HG03025 (cell line): ENCODE results near the gene USP6NL.

Experiments used
- ATAC-seq: cut with Tn5 transposase; IDR thresholded peaks from one replicate; pipeline ENCODE4 v1.9.1; 2021; ENCODE audit warnings: mild to moderate bottlenecking, moderate library complexity; ENCODE audit not compliant: unreplicated experiment, low FRiP score

The USP6NL gene

DNA sequence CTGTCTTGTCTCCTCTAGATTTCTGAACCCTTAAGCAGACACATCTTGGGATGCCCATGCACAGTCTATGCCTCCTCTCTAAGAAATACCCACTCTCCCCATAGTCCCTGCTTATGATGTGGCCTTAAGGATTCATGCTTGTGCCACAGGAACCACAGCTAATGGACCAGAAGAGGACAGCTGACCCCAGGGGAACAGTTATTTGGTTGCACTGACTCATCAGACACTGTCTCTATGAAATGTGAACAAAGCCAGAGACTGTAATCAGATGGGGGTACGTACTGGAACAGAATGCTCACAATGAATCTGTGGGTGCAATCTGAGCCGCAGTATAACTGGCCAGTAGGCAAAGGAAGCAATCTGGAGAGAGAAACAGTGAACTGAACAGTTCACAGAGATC, 121.9 kb downstream of the USP6NL start:
- no peak for ATAC-seq

DNA sequence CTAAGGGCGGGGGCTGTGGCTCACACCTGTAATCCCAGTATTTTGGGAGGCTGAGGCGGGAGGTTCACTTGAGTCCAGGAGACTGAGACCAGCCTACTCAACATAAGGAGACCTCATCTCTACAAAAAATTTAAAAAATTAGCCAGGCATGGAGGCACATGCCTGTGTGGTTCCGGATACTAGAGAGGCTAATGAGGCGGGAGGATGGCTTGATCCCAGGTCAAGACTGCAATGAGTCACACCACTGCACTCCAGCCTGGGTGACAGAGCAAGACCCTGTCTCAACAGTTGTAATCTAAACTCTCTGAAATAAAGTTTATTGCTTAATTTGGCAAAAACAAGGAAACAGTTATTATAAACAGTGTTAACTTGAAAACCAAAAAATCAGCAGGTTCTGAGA, 123.3 kb downstream of the USP6NL start:
- ATAC-seq, result no peak

DNA sequence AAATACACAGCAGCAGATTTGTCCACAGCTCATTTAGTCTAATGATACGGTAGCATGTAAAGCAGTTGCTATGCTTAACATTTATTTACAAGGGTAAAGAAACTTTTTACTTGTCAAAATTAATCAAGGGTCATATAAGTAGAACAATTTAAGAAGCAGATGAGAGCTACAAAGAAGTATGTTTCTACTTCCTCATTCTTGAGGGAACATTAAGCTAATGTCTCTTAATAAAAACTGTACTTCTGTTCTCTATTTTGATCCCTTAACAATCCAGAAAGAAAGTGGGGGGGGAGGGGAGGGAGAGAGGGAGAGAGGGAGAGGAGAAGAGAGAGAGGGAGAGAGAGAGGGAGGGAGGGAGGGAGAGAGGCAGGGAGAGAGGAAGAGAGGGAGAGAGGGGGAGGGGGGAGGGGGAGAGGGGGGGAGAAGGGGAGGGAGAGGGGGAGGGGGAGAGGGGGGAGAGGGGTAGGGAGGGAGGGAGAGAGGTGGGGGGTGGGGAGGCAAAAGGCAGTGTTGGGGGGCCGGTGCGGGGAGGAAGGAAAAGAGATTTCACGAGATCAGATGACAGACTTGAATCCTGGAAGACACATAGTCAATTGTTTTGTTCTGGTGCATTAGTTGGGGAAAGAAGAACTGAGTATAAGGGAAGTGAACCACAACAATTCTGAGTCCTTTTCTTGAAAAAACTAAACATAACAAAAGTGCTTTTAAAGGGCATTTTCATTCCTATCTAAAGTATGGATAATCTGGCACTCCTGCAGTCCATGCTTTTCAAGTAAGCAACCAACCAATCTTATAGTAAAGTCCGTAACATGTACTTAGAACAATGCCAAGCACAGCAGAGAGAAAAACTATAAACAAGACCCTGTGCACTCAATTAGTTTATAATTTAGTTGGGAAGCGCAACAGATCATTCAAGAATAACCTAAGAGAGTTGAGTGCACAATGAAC, 128.0 kb downstream of the USP6NL start:
- ATAC-seq, result no peak

DNA sequence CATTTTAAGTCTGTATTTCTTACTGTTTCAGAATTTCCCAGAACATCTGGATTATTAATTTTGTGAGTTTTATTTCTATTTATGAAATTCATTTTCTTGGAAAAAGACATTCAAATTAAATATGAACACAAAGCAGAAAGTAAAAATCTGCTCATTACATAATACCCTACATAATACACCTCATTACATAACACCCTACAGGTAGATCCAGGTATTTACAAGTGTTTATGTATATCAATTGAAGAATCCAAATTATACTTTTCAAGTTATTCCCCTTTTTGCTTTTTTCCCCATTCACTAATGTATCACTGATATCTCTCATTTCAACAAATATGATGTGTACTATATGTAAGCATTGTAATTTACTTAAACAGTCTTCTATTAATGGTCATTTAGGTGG, 129.1 kb downstream of the USP6NL start:
- no peak for ATAC-seq

DNA sequence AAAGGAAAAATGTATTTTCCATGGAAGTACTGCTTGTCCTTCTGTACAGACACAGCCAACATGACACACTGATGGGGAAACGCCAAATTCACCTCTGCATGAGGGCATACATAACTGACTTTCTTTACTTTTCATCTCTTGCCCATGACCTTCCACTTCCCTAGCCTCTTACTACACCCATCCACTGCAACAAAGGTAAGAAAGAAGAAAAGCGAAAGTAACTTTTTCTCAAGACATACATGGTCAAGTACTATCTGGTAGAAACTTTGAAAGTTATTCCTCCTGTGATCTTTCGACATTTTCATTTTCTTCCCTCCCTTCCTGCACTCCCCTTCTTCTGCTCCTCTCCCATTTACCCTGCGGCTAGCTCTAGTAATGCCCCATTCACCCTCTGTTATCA, 130.8 kb downstream of the USP6NL start:
- no peak for ATAC-seq

DNA sequence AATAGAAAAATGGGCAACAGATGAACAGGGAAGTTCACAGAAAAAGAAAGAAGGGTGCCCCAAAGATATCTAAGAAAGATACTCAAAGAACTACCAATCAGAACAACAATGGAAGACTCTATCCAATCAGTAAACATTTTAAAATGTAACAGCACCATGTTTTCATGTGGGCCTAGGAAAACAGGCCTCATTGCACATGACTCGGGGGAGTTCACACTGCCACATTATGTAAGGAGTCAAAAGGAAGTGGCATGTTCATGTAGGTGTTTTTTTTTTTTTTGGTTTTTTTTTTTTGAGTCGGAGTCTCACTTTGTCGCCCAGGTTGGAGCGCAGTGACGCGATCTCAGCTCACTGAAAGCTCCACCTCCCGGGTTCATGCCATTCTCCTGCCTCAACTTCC, 132.2 kb downstream of the USP6NL start:
- no peak for ATAC-seq

DNA sequence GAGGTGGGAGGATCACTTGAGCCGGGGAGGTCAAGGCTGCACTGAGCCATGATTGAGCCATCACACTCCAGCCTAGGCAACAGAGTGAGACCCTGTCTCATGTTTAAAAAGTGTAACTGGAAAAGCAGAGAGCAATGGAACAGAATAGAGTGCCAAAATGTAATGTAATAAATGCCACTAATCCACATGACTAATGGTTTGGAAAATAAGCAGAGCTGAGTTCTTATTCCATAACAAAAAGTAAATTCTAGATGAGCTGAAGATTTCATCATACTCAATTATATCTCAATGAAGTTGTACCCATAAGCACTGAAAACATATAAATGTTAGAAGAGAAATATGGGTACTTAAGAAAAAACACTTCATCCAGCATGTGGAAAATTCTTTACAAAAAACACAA, 132.6 kb downstream of the USP6NL start:
- ATAC-seq, result no peak

DNA sequence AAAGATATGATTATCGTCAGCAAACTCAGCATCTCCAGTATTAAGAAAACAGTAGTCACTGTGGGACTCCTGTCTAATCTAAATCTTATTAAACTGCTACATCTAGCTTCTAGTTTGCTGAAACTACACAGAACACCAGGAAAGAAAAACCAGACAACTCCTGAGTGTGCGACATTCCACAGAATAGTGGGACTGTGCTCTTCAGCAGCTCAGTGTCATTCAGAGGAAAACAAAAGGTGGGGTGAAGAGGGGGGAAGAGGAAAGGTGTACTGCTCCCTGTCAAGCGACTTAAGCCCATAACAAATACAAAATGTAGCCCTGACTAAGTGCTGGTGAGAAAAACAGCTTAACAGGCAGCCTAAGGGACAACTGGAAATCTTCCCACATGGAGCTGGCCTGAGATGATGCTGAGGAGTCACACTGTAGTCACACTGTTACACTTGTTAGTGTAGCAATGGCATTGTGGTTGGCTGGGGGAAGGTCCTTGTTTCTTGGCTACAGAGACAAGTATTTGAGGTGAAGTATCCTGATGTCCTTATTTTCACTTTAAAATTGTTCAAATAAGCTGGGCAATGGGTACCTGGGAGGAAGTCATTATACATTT, 135.5 kb downstream of the USP6NL start:
- no peak for ATAC-seq

DNA sequence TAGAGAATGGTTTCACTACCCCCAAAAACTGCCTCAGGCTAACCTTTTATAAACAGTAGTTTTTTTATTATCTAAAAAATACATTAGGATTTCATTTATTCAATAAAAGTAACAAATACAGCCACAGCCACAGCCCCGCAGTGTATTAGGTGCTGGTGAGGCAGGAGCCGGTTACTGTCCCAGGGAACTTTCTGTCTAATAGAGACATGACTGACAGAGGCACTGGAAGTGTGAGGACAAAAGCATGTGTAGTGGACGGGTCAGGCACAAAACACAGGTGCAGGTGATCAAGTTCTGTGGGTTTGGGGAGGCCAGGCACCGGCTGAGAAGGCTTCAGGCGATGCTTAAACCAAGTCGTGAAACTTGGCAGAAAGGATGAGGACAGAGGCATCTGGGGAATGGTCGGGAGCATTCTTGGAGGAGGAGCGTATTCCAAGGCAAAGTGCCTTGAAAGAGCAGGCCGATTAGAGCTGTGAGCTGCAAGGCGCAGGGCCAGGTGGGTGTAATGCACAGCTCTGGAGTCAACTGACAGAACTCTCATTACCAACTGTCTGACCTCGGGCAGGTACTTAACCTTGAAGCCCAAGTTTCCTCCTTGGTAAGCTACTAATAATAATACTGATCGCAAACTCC, 138.2 kb downstream of the USP6NL start:
- no peak for ATAC-seq

DNA sequence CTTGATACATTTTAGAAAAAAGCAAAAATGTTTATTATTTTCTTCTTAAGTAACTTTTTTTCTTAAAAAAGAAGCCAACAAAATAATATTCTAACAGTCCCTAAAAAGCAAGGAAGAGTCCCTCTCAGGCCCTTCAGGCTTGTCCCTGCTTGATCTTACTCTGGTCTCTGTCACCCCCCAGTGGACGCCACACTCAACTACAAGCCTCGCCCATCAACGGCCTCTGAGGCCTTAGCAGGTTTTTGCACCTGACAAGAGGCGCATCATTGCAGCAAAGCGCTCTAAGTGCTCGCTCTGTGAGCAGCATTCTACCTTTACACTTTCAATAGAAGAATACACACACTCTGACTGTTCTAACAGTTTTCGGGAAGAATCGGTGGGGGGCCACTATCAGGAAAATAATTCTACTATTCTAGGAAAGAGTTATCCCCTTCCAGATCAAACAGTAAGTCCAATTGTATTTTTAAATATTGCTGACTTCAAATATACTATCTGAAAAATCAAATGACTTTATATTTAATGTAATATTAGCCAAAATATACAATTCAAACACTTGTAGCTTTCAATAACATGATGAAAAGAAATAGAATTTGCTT, 139.2 kb downstream of the USP6NL start:
- no peak for ATAC-seq

DNA sequence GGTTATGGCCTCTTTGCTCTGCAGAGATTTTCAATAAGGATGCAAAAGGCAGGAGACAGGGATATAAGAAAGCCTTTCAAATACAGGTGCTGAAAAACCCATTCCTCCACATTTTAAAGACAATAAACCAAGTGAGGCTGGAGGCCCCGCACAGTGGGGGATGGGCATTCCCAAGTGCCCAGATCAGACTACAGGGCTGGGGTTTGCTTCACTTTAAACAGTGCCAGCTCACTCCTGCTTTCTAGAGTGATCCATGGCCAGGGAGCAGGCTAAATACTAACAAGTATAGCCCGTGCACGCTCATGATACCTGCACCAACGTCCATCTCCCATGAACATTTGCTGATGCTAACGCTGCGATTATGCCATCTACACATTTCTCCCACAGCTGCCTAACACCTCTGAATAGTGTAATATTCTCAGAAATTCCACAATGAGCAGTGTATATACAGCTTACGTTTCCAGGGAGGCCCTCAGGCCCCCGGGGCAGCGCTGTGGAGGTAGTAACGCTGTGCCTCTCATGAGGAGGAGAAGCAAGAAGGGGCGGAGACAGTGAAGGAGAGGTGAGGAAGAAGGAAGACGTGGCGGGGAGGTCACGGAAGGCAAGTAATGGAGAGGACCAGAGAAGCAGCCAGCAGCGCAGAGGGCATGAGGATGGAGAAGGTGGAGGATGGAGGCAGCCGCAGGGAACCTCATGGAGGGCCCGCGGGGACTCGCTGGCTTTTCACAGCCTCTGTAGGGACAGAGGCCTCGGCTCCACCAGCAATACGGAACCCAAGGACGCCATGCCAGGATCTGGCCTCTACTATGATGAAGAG, 141.7 kb downstream of the USP6NL start:
- ATAC-seq, result no peak

DNA sequence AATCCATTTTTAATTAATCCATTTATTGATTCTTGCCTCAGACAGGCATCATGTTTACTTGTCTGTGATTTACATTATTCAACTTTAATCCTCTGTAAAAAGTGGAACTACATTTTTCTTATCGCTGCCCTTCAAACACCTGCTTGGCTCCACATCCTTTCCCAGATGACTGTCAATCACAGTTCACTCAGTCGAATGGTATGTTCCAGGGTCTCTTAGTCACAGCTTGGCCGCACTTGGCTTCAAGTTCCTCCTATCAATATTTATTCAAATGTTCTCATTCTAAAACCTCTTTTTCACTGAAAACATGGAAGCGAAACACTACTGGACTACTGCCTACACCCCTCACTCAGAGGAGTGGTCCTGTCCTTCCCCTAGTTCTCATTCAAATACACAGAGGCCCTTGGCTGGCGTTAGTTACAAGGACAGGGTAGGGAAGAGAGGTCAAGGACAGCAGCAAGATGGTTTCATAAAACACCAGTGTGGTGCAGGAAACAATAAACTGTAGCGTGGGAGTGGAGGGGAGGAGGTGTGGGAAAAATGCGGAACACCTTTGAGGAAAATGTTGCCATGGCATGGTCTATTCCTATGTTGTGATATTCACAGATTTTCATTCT, 143.2 kb downstream of the USP6NL start:
- ATAC-seq, result no peak

DNA sequence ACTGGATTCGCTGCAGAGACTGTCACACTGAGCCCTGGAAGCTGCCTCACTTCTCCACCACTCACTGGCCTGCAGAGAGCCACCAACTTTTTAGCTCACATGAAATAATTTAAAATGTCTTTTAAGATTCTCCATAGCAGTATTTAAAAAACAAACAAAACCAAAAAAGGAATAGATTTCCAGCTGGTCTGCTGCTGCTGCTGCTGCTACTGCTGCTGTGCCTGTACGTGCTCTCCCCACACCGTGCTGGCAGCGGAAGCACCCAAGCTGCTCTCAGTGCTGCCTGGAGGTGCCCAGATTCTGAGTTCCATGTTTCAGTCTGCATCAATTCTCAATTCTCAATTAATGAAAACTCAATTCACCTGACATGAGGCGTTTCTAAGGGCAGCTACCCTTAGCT, 146.0 kb downstream of the USP6NL start:
- no peak for ATAC-seq

DNA sequence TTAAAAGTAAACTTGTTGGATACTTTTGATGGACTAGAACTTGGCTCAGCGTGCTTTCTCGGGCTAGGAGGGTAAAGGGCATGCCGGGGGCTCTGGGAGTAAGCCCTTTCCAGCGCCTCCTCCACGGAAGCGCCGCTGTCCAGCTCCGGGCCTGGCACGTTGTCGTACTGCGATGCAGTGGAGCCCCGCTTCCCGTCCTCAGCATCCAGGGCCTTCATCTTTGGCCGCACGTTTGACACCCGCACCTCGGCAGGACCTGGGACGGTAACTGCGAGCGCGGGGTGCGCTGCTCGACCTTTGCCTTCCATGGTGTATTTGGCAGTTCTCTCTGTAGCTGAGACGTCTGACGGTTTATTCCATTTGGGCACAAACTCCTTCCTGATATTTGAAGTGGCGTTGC, 148.3 kb downstream of the USP6NL start:
- no peak for ATAC-seq

DNA sequence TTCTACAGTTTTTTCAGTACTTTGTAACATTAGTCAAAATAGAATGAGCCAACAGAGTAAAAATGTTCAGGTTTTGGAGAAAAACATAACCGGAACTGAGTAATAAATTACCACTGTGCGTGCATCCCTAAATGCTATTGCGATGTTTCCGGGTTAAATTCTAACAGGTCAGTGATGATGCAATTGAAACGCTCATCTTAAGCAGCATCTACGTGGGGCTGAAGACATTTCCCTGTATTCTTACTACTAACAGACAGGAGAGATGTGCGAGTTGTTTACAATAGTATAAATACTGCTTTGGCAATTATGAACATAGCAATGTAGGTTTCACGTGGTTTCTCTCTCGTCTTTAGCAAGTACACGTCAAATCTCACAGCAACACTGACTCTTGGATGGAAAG, 149.4 kb downstream of the USP6NL start:
- no peak for ATAC-seq

DNA sequence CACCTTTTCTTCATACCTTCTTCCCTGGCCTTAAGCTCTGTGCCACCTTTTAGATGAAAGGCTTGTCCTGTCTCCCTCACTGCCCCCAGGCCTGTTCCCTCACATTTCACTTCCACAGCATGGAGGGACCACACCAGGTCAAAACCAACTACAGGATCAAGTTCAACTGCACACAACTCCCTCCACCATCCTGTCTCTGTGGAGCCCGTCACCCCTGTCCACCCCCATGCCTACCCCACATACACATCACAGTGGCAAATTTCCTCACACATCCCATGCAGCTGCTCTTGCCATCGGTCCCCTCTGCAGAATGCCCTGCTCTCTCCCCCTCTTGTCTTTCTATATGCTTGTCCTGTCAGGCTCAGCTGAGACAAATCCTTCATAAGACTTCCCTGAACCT, 154.1 kb downstream of the USP6NL start:
- ATAC-seq, result no peak

DNA sequence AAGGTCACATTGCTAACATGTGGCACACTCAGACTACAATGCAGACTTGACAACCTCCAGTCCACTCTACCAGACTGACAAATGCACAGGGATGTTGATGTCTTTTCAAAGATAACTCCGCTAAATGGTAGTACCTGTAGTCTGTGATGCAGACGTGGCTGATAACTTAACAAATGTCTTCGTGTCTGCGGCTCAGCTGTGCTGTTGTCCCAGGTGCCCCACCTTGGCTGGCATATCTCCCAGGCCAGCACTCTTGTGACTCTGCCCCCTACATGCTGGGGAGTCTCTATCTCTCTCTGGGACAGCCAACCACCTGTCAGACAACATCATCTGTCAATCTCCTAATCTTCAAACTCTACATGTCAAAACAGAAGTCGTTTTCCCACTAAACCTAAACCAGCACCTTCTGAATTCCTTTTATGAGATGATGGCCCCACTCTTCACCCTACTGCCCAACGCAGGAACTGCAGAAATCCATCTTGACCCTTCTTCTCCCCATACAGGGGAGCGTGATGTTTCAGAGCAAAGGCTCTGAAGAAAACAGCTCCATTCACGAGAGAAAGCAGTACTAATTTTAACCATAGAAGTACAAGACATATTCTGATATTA, 156.4 kb downstream of the USP6NL start:
- no peak for ATAC-seq

DNA sequence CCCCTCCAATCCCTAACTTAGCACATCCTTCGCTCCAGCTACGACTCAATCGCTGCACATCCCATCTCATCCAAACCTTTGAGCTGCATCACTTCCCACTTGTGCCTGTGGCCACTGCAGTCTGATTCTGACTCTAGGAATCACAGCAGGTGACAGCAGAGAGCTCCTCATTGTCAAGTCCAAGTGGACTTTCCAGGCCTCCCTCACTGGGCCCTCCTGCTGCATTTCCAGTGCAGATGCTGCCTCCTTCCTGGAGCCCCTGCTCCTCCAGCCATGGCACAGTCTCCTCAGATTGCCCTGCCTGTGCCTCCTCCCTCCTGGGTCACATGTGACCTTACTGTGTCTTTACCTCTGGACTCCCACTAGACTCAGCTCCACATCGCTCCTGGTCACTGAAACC, 157.3 kb downstream of the USP6NL start:
- ATAC-seq, result no peak

DNA sequence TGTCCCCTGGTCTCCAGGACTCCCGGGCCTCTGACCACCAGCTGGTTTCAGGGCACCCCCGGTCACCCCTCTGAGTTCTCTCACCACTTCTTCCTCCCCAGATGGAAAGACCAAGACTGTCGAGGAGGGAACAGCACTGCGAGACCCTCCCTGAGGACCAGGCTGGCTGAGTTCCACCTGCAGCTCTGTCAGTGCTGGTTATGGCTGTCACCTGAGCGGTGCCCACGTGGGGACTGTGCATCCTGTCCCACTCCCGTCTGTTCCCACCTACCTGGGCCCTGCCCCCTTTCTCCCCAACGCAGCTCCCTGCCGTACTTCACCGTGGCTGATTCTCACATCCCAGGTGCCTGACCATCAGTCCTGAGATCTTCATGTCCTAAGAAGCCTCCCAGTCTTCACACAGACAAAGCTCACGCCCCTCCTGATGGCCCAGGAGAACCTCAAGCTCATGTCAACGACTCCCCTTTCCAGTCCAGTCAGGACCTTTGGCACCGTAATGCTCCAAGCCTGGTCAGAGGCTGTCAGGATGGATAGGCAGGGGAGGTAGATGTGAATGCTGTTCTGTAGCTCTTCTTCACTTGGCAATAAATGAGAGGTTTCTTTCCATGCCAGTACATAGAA, 159.7 kb downstream of the USP6NL start:
- no peak for ATAC-seq
